ENCODE measurements around the gene TEC. TPM values are rescaled to one million over a fixed set of nuclear protein-coding genes. Genes with fewer than 3 reads are reported as not detected.

TEC gene
- total RNA-seq, 4 donors from 2014 or later: 3.6 to 12.7 (median 3.9) TPM

DNA sequence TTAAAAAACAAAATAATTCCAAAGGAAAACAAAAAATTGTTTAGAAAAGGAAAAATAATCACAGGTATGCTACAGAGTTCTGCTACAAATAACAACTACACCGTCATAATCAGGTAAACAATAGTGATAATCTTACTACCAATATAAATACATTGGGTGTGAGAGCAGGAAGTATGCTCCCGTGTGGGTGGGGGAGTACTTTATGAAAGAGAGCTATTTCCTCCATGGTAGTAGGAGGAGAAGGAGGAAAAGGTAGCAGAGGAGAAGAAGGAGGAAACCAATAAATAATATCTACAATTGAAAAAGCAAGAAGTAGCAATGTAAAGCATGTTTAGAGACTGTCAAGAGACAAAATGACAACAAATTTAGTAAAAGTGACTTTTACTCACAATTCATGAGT lies 35.1 kb downstream of the TEC start:
- DNase-seq: no peak
- TF ChIP-seq, protein P1, sequence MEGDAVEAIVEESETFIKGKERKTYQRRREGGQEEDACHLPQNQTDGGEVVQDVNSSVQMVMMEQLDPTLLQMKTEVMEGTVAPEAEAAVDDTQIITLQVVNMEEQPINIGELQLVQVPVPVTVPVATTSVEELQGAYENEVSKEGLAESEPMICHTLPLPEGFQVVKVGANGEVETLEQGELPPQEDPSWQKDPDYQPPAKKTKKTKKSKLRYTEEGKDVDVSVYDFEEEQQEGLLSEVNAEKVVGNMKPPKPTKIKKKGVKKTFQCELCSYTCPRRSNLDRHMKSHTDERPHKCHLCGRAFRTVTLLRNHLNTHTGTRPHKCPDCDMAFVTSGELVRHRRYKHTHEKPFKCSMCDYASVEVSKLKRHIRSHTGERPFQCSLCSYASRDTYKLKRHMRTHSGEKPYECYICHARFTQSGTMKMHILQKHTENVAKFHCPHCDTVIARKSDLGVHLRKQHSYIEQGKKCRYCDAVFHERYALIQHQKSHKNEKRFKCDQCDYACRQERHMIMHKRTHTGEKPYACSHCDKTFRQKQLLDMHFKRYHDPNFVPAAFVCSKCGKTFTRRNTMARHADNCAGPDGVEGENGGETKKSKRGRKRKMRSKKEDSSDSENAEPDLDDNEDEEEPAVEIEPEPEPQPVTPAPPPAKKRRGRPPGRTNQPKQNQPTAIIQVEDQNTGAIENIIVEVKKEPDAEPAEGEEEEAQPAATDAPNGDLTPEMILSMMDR (IDR thresholded peaks at IDR 0.05): no peak
- no peak for TF ChIP-seq POLR2A (IDR thresholded peaks at IDR 0.05)
- Histone ChIP-seq H3K4me3 (replicated peaks in 1 of 3) (no peak overlapping the region), H3K4me1 (peaks cover 0 to 4% of the 10 kb centered on the region in 2 donors), H3K36me3 (no peaks in the 10 kb centered on the region), H3K27ac (no peak overlapping the region), H3K9me3 (no peaks in the 10 kb centered on the region), H3K27me3 (no peaks in the 10 kb centered on the region)
- intact Hi-C loops (cut with DNase I): no loop called here
- 68 to 73% methylated on average over 2 of the region's 2 CpGs for WGBS, 2 donors

DNA sequence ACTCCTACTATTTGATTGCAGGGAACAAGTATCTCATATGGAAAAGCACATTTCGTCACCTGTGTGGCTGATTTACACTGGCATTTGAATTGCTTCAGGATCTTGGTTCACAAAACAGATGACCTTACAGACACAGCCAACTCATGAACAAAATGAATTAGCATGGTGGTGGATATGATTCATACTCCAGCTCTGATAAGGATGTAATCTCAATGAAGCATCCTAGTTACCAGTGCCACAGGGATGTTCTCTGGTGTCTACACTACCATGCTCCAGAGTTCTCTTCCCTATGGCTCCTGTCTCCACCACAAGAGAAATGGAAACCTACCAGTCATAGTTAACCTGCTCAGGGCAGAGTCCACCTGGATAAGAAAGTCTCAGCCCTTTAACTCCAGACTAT lies 40.7 kb downstream of the TEC start:
- no peak for DNase-seq
- H3K27ac ChIP-seq: no peak overlapping the region
- H3K4me1 ChIP-seq: no peaks in the 10 kb centered on the region

DNA sequence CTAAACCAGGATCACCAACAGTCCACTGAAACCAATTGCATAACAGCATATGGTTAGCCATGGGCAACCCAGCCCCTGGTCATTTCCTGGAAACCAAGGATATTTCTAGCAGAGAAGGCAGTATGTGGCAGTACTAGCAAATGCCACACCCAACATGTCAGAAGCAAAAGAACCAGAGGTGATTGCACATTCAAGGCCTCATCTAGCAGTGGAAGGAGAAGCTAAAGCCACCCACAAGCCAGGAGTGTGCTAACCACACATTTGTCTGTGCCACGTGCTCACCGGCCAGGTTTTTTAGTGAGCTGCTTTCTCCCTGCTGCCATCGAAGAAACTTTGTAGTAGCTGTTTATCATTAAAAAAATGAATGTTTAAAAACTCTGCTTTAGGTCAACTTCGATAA lies 42.0 kb downstream of the TEC start:
- no peaks in the 10 kb centered on the region for H3K4me1 ChIP-seq
- H3K27me3 ChIP-seq: no peaks in the 10 kb centered on the region
- DNase-seq: no peak
- no peaks in the 10 kb centered on the region for H3K36me3 ChIP-seq
- no peaks in the 10 kb centered on the region for H3K9me3 ChIP-seq
- WGBS, 2 donors: 75 to 80% methylated on average over 4 of the region's 4 CpGs
- intact Hi-C loops (cut with DNase I): no loop called here
- H3K27ac ChIP-seq: no peak overlapping the region
- TF ChIP-seq, protein P1 (IDR thresholded peaks at IDR 0.05): no peak
- TF ChIP-seq POLR2A (IDR thresholded peaks at IDR 0.05): no peak
- H3K4me3 ChIP-seq (replicated peaks in 1 of 3): no peak overlapping the region

More for the DNA sequence above, 40.7 kb downstream of the TEC start:
- TF ChIP-seq, protein P1 (IDR thresholded peaks at IDR 0.05): no peak
- no peak for TF ChIP-seq POLR2A (IDR thresholded peaks at IDR 0.05)
- no peak overlapping the region for H3K4me3 ChIP-seq (replicated peaks in 1 of 3)
- 88 to 97% methylated on average over 1 of the region's 1 CpG for WGBS, 2 donors
- H3K36me3 ChIP-seq: no peaks in the 10 kb centered on the region
- no peaks in the 10 kb centered on the region for H3K9me3 ChIP-seq
- H3K27me3 ChIP-seq: no peaks in the 10 kb centered on the region
- intact Hi-C loops (cut with DNase I): no loop called here

DNA sequence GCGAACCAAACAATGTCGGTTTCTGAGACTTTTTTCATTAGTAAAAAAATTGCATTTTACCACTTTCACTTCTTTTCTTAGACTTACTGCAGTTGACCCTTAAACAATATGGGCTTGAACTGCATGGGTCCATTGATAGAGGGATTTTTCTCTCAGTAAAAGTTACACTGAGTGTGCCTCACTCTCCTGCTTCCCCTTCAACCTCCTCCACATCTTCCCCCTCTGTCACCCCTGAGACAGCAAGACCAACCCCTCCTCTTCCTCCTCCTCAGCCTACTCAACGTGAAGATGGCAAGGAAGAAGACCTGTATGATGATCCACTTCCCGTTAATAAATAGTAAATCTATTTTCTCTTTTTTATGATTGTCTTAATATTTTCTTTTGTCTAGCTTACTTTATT lies 43.4 kb downstream of the TEC start:
- H3K27me3 ChIP-seq: no peaks in the 10 kb centered on the region
- no peaks in the 10 kb centered on the region for H3K36me3 ChIP-seq
- TF ChIP-seq POLR2A (IDR thresholded peaks at IDR 0.05): no peak
- TF ChIP-seq, protein P1 (IDR thresholded peaks at IDR 0.05): no peak
- no peak overlapping the region for H3K27ac ChIP-seq
- no peaks in the 10 kb centered on the region for H3K9me3 ChIP-seq
- H3K4me3 ChIP-seq (replicated peaks in 1 of 3): no peak overlapping the region
- DNase-seq: no peak
- intact Hi-C loops (cut with DNase I): no loop called here
- 86 to 90% methylated on average over 4 of the region's 4 CpGs for WGBS, 2 donors
- no peaks in the 10 kb centered on the region for H3K4me1 ChIP-seq

DNA sequence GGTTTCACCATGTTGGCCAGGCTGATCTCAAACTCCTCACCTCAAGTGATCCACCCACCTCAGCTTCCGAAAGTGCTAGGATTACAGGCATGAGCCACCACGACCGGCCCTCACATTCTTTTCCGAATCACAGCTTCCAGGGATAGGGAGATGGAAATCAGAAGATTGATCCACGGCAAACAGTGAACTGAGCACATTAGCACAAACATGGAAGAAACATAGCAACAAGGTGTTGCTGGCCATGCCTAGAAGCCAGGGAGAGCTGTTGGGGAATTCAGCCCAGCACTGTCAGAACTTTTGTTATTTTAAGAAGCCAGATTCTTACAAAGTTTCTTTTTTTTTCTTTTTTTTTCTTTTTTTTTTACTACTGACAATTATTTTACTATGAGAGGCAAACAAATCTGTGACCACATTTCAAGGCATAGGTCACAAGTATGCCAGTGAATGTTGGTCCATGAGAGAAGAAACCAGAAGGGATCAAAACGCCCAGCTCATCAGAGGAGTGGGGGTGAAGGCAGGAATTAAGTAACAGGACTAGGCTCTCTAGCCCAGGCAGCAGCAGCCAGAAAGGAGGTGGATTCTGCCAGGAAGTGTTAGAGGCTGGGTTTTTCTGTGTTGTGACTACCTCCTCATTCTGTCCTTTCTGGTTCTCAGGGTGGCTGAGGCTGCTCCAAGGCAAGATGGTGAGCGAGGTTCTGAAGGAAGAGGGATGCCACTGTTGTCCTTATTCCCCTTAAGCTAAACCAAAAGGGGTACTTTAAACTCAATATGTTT lies 44.1 kb downstream of the TEC start:
- Histone ChIP-seq H3K36me3 (no peaks in the 10 kb centered on the region), H3K4me1 (no peaks in the 10 kb centered on the region), H3K27me3 (no peaks in the 10 kb centered on the region), H3K27ac (no peak overlapping the region), H3K4me3 (replicated peaks in 1 of 3) (no peak overlapping the region), H3K9me3 (no peaks in the 10 kb centered on the region)
- WGBS, 2 donors: 85 to 87% methylated on average over 7 of the region's 7 CpGs
- no peak for DNase-seq
- TF ChIP-seq, protein P1 (IDR thresholded peaks at IDR 0.05): no peak
- intact Hi-C loops (cut with DNase I): no loop called here

Data from thyroid gland (tissue), 4 donors.